Mesenchymal stem cell (in vitro differentiated cells and primary cell): Measurements from ENCODE around the gene PAPLN.

Experiments used
- DNase-seq: peaks from one replicate; pipeline ENCODE4 v3.0.0-alpha.2; 2013
- H2AFZ ChIP-seq: one replicate; pipeline ENCODE4 v1.6.1; 2013; ENCODE audit warnings: low read depth, mild to moderate bottlenecking, control low read depth, inconsistent platforms, low read length, moderate library complexity
- H2AK5ac ChIP-seq: 2 replicates; pipeline ENCODE4 v1.6.1; 2013; ENCODE audit warnings: low read length, moderate library complexity, mild to moderate bottlenecking, inconsistent platforms; ENCODE audit not compliant: severe bottlenecking
- H2BK120ac ChIP-seq: one replicate; pipeline ENCODE4 v1.6.1; 2013; ENCODE audit warnings: low read depth, mild to moderate bottlenecking, inconsistent platforms, low read length, moderate library complexity
- H2BK12ac ChIP-seq, 2 experiments: one replicate each; pipeline ENCODE4 v1.6.1; 2013; ENCODE audit warnings: inconsistent platforms in 2 of 2, low read length in 2 of 2, mild to moderate bottlenecking in 2 of 2, moderate library complexity in 2 of 2, control low read depth in 1 of 2
- H2BK15ac ChIP-seq: one replicate; pipeline ENCODE4 v1.6.1; 2013; ENCODE audit warnings: mild to moderate bottlenecking, low read depth, inconsistent platforms; ENCODE audit not compliant: poor library complexity, severe bottlenecking
- H2BK5ac ChIP-seq: 2 replicates; pipeline ENCODE4 v1.6.1; 2013; ENCODE audit warnings: low read depth, mild to moderate bottlenecking, low read length, control low read depth, inconsistent platforms; ENCODE audit not compliant: poor library complexity, severe bottlenecking
- H3K14ac ChIP-seq, 2 experiments: one replicate each; pipeline ENCODE4 v1.6.1; 2013; ENCODE audit warnings: inconsistent platforms in 2 of 2, low read length in 2 of 2, control low read depth in 1 of 2, mild to moderate bottlenecking in 1 of 2, moderate library complexity in 1 of 2
- H3K18ac ChIP-seq, 2 experiments: one replicate each; pipeline ENCODE4 v1.6.1; 2013; ENCODE audit warnings: inconsistent platforms in 2 of 2, low read length in 2 of 2, control low read depth in 1 of 2, low read depth in 1 of 2, mild to moderate bottlenecking in 1 of 2
- H3K23ac ChIP-seq, 2 experiments: one replicate each; pipeline ENCODE4 v1.6.1; 2013; ENCODE audit warnings: inconsistent platforms in 2 of 2, low read length in 2 of 2, mild to moderate bottlenecking in 2 of 2, moderate library complexity in 2 of 2, control low read depth in 1 of 2
- H3K27ac ChIP-seq: 2 replicates; pipeline ENCODE4 v1.5.1; 2013; ENCODE audit warnings: mild to moderate bottlenecking, moderate library complexity, low read length, control low read depth, inconsistent platforms; ENCODE audit not compliant: poor library complexity, severe bottlenecking
- H3K27me3 ChIP-seq, 2 experiments: 2 replicates each; pipeline versions ENCODE4 v1.6.1 to v1.7.0; 2013; ENCODE audit warnings: low read length in 2 of 2, mild to moderate bottlenecking in 2 of 2, moderate library complexity in 2 of 2, control low read depth in 1 of 2, inconsistent platforms in 1 of 2; ENCODE audit not compliant: control insufficient read depth in 1 of 2, insufficient read depth in 1 of 2
- H3K36me3 ChIP-seq, 2 experiments: 2 replicates each; pipeline versions ENCODE4 v1.6.1 to v1.7.0; 2013; ENCODE audit warnings: low read length in 2 of 2, control low read depth in 1 of 2, inconsistent platforms in 1 of 2, low read depth in 1 of 2, mild to moderate bottlenecking in 1 of 2; ENCODE audit not compliant: insufficient read depth in 2 of 2, control insufficient read depth in 1 of 2
- H3K4ac ChIP-seq, 2 experiments: one replicate each; pipeline ENCODE4 v1.6.1; 2013; ENCODE audit warnings: inconsistent platforms in 2 of 2, low read length in 2 of 2, mild to moderate bottlenecking in 2 of 2, moderate library complexity in 2 of 2, control low read depth in 1 of 2, low read depth in 1 of 2
- H3K4me1 ChIP-seq: 2 replicates; pipeline ENCODE4 v1.6.1; 2013; ENCODE audit warnings: low read depth, low read length, control low read depth; ENCODE audit not compliant: control insufficient read depth, insufficient read depth
- H3K4me2 ChIP-seq: 2 replicates; pipeline ENCODE4 v1.6.1; 2013; ENCODE audit warnings: low read length, mild to moderate bottlenecking, inconsistent platforms; ENCODE audit not compliant: poor library complexity, severe bottlenecking
- H3K4me3 ChIP-seq, 2 experiments: 2 replicates each; pipeline versions ENCODE4 v1.5.1 to v1.7.0; 2013; ENCODE audit warnings: low read length in 2 of 2, mild to moderate bottlenecking in 2 of 2, control low read depth in 1 of 2, low read depth in 1 of 2; ENCODE audit not compliant: insufficient read depth in 1 of 2
- H3K79me1 ChIP-seq: replicated peaks from 2 replicates; pipeline ENCODE4 v1.6.1; 2013; ENCODE audit warnings: mild to moderate bottlenecking, control low read depth, low read length, inconsistent platforms; ENCODE audit not compliant: poor library complexity, severe bottlenecking
- H3K9ac ChIP-seq: 2 replicates; pipeline ENCODE4 v1.7.0; 2013; ENCODE audit warnings: mild to moderate bottlenecking, low read length, moderate library complexity
- H3K9me3 ChIP-seq: 2 replicates; pipeline ENCODE4 v1.7.0; 2013; ENCODE audit warnings: mild to moderate bottlenecking, low read length; ENCODE audit not compliant: control insufficient read depth
- H4K8ac ChIP-seq: one replicate; pipeline ENCODE4 v1.6.1; 2013; ENCODE audit warnings: inconsistent platforms, mild to moderate bottlenecking, low read length, moderate library complexity
- H4K91ac ChIP-seq: one replicate; pipeline ENCODE4 v1.6.1; 2013; ENCODE audit warnings: mild to moderate bottlenecking, low read length, inconsistent platforms
- WGBS: methylation state at CpG from one replicate; pipeline ENCODE4 v1.1.7; 2013; ENCODE audit warnings: mixed read lengths; 5-methylcytosine and 5-hydroxymethylcytosine counted together

PAPLN gene

DNA sequence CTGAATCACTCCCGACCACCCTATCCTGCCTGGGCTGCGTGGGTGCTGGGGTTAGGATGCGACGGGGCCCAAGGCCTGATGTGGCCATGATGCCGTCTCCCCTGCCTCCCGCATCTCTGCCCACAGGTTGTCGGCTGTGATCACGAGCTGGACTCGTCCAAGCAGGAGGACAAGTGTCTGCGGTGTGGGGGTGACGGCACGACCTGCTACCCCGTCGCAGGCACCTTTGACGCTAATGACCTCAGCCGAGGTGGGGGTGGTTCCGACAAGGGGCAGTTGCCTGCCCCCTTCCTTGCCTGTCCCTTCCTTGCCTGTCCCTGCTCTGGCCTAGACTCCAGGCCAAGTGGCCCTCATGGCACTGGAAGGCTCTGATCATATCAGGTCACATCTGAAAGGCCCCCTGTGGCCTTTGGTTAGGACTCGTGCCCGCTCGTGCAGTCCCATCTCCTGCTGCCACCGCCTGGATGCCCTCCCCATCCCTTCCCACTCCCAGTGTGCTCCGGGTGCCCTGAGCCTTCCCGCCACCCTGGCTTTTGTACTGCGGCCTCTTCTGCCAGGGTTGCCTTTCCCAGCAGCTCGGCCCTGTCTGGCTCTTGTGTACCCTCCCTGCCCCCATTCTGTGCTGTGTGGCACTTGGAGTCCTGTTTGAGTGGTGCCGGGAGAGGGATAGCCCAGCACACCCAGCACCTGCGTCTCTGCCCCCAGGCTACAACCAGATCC is 13.6 kb downstream of the PAPLN start:
- no peak overlapping the region for H2AFZ ChIP-seq
- no peak for DNase-seq
- no peak overlapping the region for H3K27ac ChIP-seq
- H3K4me1 ChIP-seq: peaks cover 36% of the 10 kb centered on the region
- no peak overlapping the region for H4K91ac ChIP-seq
- no peak overlapping the region for H2BK15ac ChIP-seq
- H3K9ac ChIP-seq: no peak overlapping the region
- no peaks in the 10 kb centered on the region for H3K9me3 ChIP-seq
- no peak overlapping the region for H2BK5ac ChIP-seq
- no peak overlapping the region for H3K4me2 ChIP-seq
- no peak overlapping the region for H2AK5ac ChIP-seq
- no peak overlapping the region for H3K18ac ChIP-seq
- H2BK12ac ChIP-seq: no peak overlapping the region
- no peak overlapping the region for H4K8ac ChIP-seq
- WGBS: 88% methylated on average over 23 of the region's 27 CpGs
- H3K14ac ChIP-seq: no peak overlapping the region
- no peak overlapping the region for H2BK120ac ChIP-seq
- peaks cover 3 to 63% of the 10 kb centered on the region in 2 experiments for H3K36me3 ChIP-seq
- peaks cover 5% of the 10 kb centered on the region for H3K79me1 ChIP-seq
- no peak overlapping the region for H3K4ac ChIP-seq
- H3K23ac ChIP-seq: no peak overlapping the region
- H3K4me3 ChIP-seq: no peak overlapping the region
- no peaks in the 10 kb centered on the region for H3K27me3 ChIP-seq

- no peak overlapping the region for H2BK120ac ChIP-seq
- H2AK5ac ChIP-seq: no peak overlapping the region
- H4K91ac ChIP-seq: no peak overlapping the region
- peaks cover 5% of the 10 kb centered on the region for H3K79me1 ChIP-seq
- 96% methylated on average over 30 of the region's 30 CpGs for WGBS
- no peak overlapping the region for H3K23ac ChIP-seq
- H3K18ac ChIP-seq: no peak overlapping the region
- no peak overlapping the region for H3K4me2 ChIP-seq
- H3K27ac ChIP-seq: no peak overlapping the region
- H3K4me3 ChIP-seq: no peak overlapping the region
- no peak overlapping the region for H3K9ac ChIP-seq
- H2AFZ ChIP-seq: no peak overlapping the region
- no peak overlapping the region for H2BK12ac ChIP-seq
- no peak overlapping the region for H2BK5ac ChIP-seq
- H3K9me3 ChIP-seq: no peaks in the 10 kb centered on the region
- peaks cover 3 to 62% of the 10 kb centered on the region in 2 experiments for H3K36me3 ChIP-seq
- no peaks in the 10 kb centered on the region for H3K27me3 ChIP-seq
- no peak for DNase-seq
- H3K14ac ChIP-seq: no peak overlapping the region
- no peak overlapping the region for H2BK15ac ChIP-seq
- no peak overlapping the region for H3K4ac ChIP-seq
- peaks cover 36% of the 10 kb centered on the region for H3K4me1 ChIP-seq
- no peak overlapping the region for H4K8ac ChIP-seq
Measured at GRCh38 chr14:73251516-73252215, 14.4 kb downstream of the PAPLN start.

DNA sequence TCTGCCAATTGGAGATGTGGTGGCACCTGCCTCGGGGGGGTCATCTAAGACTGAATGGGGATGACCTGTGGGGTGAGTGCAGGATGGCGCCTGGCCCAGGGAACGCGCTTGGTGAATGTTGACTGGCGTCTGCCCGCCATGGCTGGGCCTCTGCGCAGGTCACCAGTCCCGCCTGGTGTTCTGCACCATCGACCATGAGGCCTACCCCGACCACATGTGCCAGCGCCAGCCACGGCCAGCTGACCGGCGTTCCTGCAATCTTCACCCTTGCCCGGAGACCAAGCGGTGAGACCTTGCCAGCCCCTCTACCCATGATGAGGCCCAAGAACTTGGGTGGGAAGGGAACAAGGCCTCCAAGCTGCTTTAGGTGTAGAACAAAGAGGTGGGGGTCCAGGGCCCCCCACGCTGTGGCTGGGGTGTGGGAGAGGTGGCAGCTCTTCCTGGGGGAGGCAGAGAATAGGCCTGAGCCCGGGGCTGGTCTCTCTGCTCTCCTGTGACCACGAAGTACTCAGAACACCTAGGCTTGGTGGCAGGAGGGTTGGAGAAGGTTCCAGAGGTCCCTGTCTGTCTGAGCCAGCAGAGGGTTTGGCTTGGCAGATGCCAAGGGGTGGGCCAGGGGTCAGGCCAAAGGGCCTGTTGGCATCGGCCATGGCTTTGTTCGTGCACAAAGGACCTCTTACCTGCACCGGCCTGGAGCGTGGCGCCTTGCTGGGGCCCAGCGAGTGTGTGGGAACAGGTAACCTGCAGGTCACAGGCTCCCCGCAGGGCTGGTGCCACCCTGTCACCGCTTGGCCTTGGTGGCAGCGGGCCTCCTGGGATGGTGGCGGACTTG is 15.4 kb downstream of the PAPLN start:
- H4K91ac ChIP-seq: no peak overlapping the region
- peaks cover 3 to 62% of the 10 kb centered on the region in 2 experiments for H3K36me3 ChIP-seq
- no peak overlapping the region for H2BK5ac ChIP-seq
- peaks cover 2% of the 10 kb centered on the region for H3K79me1 ChIP-seq
- H3K4me1 ChIP-seq: peaks cover 28% of the 10 kb centered on the region
- 93% methylated on average over 29 of the region's 29 CpGs for WGBS
- no peak overlapping the region for H3K18ac ChIP-seq
- no peak overlapping the region for H3K4me3 ChIP-seq
- H2BK120ac ChIP-seq: no peak overlapping the region
- H3K27me3 ChIP-seq: no peaks in the 10 kb centered on the region
- H3K14ac ChIP-seq: no peak overlapping the region
- no peak overlapping the region for H3K4me2 ChIP-seq
- no peak overlapping the region for H3K23ac ChIP-seq
- no peak overlapping the region for H2BK12ac ChIP-seq
- H3K27ac ChIP-seq: no peak overlapping the region
- no peak overlapping the region for H3K9ac ChIP-seq
- H3K4ac ChIP-seq: no peak overlapping the region
- H2AFZ ChIP-seq: no peak overlapping the region
- no peak for DNase-seq
- no peak overlapping the region for H4K8ac ChIP-seq
- H2BK15ac ChIP-seq: no peak overlapping the region
- no peak overlapping the region for H2AK5ac ChIP-seq
- H3K9me3 ChIP-seq: no peaks in the 10 kb centered on the region

DNA sequence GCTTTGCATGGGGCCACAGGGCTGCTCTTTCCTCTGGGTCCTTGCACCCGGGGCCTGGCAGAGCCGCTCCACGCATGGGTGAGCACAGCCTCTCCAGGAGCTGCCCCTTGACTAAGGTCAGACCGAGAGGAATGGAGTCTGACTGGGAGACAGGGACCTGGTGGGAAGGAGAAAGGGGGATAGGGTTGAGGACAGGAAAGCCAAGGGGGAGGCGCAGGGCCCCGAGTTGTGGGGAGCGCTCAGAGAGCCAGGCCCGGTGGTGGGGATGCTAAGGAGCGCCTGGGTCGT is 16.0 kb downstream of the PAPLN start:
- Histone ChIP-seq H3K27me3 (no peaks in the 10 kb centered on the region), H4K91ac (no peak overlapping the region)
- 86% methylated on average over 10 of the region's 10 CpGs for WGBS

More for the DNA sequence above, 16.0 kb downstream of the PAPLN start:
- Histone ChIP-seq H3K79me1 (peaks cover 2% of the 10 kb centered on the region), H3K23ac (no peak overlapping the region), H4K8ac (no peak overlapping the region), H3K14ac (no peak overlapping the region), H3K18ac (no peak overlapping the region), H3K4me1 (peaks cover 24% of the 10 kb centered on the region), H2AK5ac (no peak overlapping the region), H3K9ac (no peak overlapping the region), H2BK12ac (no peak overlapping the region), H3K4me2 (no peak overlapping the region), H3K4ac (no peak overlapping the region), H2BK15ac (no peak overlapping the region), H2BK120ac (no peak overlapping the region), H3K27ac (no peak overlapping the region), H3K9me3 (no peaks in the 10 kb centered on the region), H3K4me3 (no peak overlapping the region), H2BK5ac (no peak overlapping the region), H2AFZ (no peak overlapping the region), H3K36me3 (peaks cover 3 to 62% of the 10 kb centered on the region in 2 experiments)
- DNase-seq: no peak
